Loucy (cell line): ENCODE results near the gene CNKSR2.

ENCODE experiments used
- H2AFZ ChIP-seq: fragments of 200-600 bp; sonication (generic); 2 replicates; pipeline ENCODE4 v1.6.0; 2016; ENCODE audit warnings: antibody characterized with exemption, mild to moderate bottlenecking, low read length, moderate library complexity
- H3F3A ChIP-seq: fragments of 200-600 bp; 2 replicates; pipeline ENCODE4 v1.6.0; 2016; ENCODE audit warnings: antibody characterized with exemption, low read depth, mild to moderate bottlenecking
- H3K27me3 ChIP-seq: fragments of 200-600 bp; sonication (generic); 2 replicates; pipeline ENCODE4 v1.6.1; 2014; ENCODE audit warnings: low read length, mild to moderate bottlenecking; ENCODE audit not compliant: insufficient read depth, poor library complexity, severe bottlenecking
- H3K36me3 ChIP-seq: fragments of 200-600 bp; sonication (generic); 2 replicates; pipeline ENCODE4 v1.6.1; 2016; ENCODE audit warnings: low read length; ENCODE audit not compliant: insufficient read depth
- H3K4me1 ChIP-seq: fragments of 200-600 bp; sonication (generic); 2 replicates; pipeline ENCODE4 v1.5.1; 2014; ENCODE audit warnings: low read length, mild to moderate bottlenecking; ENCODE audit not compliant: insufficient read depth, poor library complexity, severe bottlenecking
- H3K4me2 ChIP-seq: fragments of 200-600 bp; sonication (generic); 2 replicates; pipeline ENCODE4 v1.6.0; 2014; ENCODE audit warnings: antibody characterized with exemption, low read length, low read depth, mild to moderate bottlenecking; ENCODE audit not compliant: poor library complexity, severe bottlenecking
- H3K4me3 ChIP-seq: fragments of 200-600 bp; sonication (generic); 2 replicates; pipeline ENCODE4 v1.5.1; 2014; ENCODE audit warnings: low read length, mild to moderate bottlenecking, mixed read lengths; ENCODE audit not compliant: poor library complexity, severe bottlenecking
- H3K79me2 ChIP-seq: fragments of 200-600 bp; sonication (generic); 2 replicates; pipeline ENCODE4 v1.6.1; 2014; ENCODE audit warnings: low read length; ENCODE audit not compliant: insufficient read depth
- H3K9ac ChIP-seq: fragments of 200-600 bp; sonication (generic); 2 replicates; pipeline ENCODE4 v1.6.0; 2014; ENCODE audit warnings: mild to moderate bottlenecking, low read depth, low read length, moderate library complexity; ENCODE audit not compliant: poor library complexity, severe bottlenecking
- H3K9me2 ChIP-seq: fragments of 200-600 bp; sonication (generic); replicated peaks from 2 replicates; pipeline ENCODE4 v1.6.1; 2016; ENCODE audit warnings: low read depth, low read length, mixed read lengths
- H3K9me3 ChIP-seq: fragments of 200-600 bp; sonication (generic); 2 replicates; pipeline ENCODE4 v1.6.1; 2014; ENCODE audit warnings: mild to moderate bottlenecking, antibody characterized with exemption, low read length, low read depth; ENCODE audit not compliant: insufficient read depth
- H4K20me1 ChIP-seq: fragments of 200-600 bp; sonication (generic); 2 replicates; pipeline ENCODE4 v1.6.0; 2014; ENCODE audit warnings: antibody characterized with exemption, low read length, mild to moderate bottlenecking; ENCODE audit not compliant: insufficient read depth, poor library complexity, severe bottlenecking
- EZH2phosphoT487 ChIP-seq: fragments of 200-600 bp; IDR thresholded peaks from 2 replicates; pipeline ENCODE4 v1.6.1; 2018; ENCODE audit warnings: antibody characterized with exemption, mild to moderate bottlenecking, moderate library complexity, borderline replicate concordance
- TF ChIP-seq, protein P1 (sequence below): fragments of 200-600 bp; sonication (generic); conservative IDR thresholded peaks from 2 replicates; pipeline ENCODE4 v1.5.1; 2014; ENCODE audit warnings: mild to moderate bottlenecking, antibody characterized with exemption, low read length

Gene CNKSR2

DNA sequence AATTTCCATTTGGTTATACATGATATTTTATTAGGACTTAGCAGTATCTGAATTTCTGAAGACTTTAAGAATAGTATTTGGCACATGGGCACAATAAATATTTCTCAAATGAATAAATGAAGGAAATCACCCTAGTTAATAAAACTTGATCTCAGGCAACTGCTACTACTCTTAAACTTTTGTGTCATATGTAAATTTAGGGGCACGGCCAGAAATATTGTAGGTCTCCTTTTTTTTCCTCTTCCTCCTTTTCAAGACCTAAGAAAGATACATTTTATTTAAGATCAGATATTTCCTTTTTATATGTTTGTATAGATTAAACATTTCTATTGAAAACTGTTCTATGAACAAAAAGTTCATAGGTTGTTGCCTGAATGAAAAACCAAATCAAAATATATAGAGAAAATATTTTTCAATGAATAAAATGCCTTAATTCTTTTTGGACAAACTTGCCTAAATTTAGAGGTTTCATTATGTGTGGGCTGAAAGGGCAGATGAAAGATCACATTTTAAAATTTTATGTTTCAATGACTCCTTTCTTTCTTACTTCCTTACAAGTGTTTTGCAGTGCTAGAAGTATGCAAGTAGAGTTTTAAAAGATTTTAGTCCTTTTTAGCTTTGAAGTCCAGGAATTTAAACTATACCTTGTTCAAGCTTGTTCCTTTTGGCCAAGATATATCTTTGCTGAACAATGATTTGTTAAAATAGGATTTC lies 26.3 kb downstream of the CNKSR2 start:
- Histone ChIP-seq H3F3A (no peaks in the 10 kb centered on the region), H3K36me3 (no peaks in the 10 kb centered on the region), H3K4me2 (no peak overlapping the region), H3K9me2 (no peaks in the 10 kb centered on the region), H3K4me3 (no peak overlapping the region), H3K9ac (no peak overlapping the region), H3K9me3 (no peaks in the 10 kb centered on the region), H2AFZ (no peak overlapping the region), H3K79me2 (no peaks in the 10 kb centered on the region), H3K4me1 (peaks cover 2% of the 10 kb centered on the region), H3K27me3 (no peaks in the 10 kb centered on the region), H4K20me1 (no peaks in the 10 kb centered on the region)
- TF ChIP-seq EZH2phosphoT487, result no peak
- TF ChIP-seq, protein P1, sequence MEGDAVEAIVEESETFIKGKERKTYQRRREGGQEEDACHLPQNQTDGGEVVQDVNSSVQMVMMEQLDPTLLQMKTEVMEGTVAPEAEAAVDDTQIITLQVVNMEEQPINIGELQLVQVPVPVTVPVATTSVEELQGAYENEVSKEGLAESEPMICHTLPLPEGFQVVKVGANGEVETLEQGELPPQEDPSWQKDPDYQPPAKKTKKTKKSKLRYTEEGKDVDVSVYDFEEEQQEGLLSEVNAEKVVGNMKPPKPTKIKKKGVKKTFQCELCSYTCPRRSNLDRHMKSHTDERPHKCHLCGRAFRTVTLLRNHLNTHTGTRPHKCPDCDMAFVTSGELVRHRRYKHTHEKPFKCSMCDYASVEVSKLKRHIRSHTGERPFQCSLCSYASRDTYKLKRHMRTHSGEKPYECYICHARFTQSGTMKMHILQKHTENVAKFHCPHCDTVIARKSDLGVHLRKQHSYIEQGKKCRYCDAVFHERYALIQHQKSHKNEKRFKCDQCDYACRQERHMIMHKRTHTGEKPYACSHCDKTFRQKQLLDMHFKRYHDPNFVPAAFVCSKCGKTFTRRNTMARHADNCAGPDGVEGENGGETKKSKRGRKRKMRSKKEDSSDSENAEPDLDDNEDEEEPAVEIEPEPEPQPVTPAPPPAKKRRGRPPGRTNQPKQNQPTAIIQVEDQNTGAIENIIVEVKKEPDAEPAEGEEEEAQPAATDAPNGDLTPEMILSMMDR, result no peak

GRCh38 chrX:21408307-21408706 lies 34.1 kb downstream of the CNKSR2 start:
- H3K36me3 ChIP-seq, result no peaks in the 10 kb centered on the region
- no peaks in the 10 kb centered on the region for H3K79me2 ChIP-seq
- H3K9ac ChIP-seq, result no peak overlapping the region
- H3K9me2 ChIP-seq, result no peaks in the 10 kb centered on the region
- TF ChIP-seq, protein P1, result no peak
- TF ChIP-seq EZH2phosphoT487, result no peak
- no peaks in the 10 kb centered on the region for H3F3A ChIP-seq
- no peaks in the 10 kb centered on the region for H3K9me3 ChIP-seq
- no peaks in the 10 kb centered on the region for H4K20me1 ChIP-seq
- H3K4me1 ChIP-seq, result no peaks in the 10 kb centered on the region
- no peak overlapping the region for H2AFZ ChIP-seq
- H3K4me3 ChIP-seq, result no peak overlapping the region
- H3K4me2 ChIP-seq, result no peak overlapping the region
- H3K27me3 ChIP-seq, result no peaks in the 10 kb centered on the region

DNA sequence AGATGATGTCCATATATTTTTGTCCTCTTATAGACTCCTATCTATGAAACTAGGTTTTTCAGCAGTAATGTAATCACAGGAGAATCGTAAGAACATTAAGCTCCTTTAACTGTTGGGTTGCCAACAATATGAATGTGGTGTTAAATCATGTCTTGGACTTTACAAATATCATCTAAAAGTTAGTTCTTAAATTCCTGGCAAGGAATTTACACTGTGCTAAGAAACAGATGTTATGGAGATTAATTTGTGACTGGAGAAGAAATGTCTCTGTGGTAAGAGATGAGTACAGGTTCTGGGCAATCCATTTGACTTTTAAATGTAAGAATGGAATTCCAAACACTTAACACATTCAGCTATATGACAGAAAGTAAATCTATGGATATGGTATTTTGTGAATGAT lies 34.6 kb downstream of the CNKSR2 start:
- H3K4me2 ChIP-seq, result no peak overlapping the region
- no peaks in the 10 kb centered on the region for H3K79me2 ChIP-seq
- H3K4me1 ChIP-seq, result no peaks in the 10 kb centered on the region
- H3K36me3 ChIP-seq, result no peaks in the 10 kb centered on the region
- H4K20me1 ChIP-seq, result no peaks in the 10 kb centered on the region
- H3K9me2 ChIP-seq, result no peaks in the 10 kb centered on the region
- H3K9me3 ChIP-seq, result no peaks in the 10 kb centered on the region
- no peaks in the 10 kb centered on the region for H3F3A ChIP-seq
- H3K27me3 ChIP-seq, result no peaks in the 10 kb centered on the region
- H3K4me3 ChIP-seq, result no peak overlapping the region
- H3K9ac ChIP-seq, result no peak overlapping the region
- TF ChIP-seq EZH2phosphoT487, result no peak
- TF ChIP-seq, protein P1, result no peak
- no peak overlapping the region for H2AFZ ChIP-seq
